NCI-H524 (cell line): ENCODE results near the gene PPOX.

Experiments used
- DNase-seq, 2 experiments: peaks; one replicate each; lab custom pipeline; 2025; lab: John Stamatoyannopoulos, UW

The PPOX gene

GRCh38 chr1:161153682-161154337 lies 12.4 kb upstream of the PPOX start, which contains the start of gene UFC1:
Gene UFC1, plus strand, starts transcription at chr1:161153978. Its CDS starts 20 bp downstream, at chr1:161153998.
- DNase-seq, result peak; percentile 47 to 77

- no peak for DNase-seq
Observed at GRCh38 chr1:161157867-161158266, 8.4 kb upstream of the PPOX start.

GRCh38 chr1:161158316-161159010 lies 7.8 kb upstream of the PPOX start:
- DNase-seq, result no peak

GRCh38 chr1:161159087-161159912 lies 6.9 kb upstream of the PPOX start, which contains the start of gene USP21:
Gene USP21, plus strand, starts transcription at chr1:161159500. Its CDS starts 1,141 bp downstream, at chr1:161160641.
- peak; percentile 74 to 86 for DNase-seq

- DNase-seq, result no peak
Observed at GRCh38 chr1:161159913-161160243, 6.3 kb upstream of the PPOX start.

- DNase-seq, result no peak
Observed at GRCh38 chr1:161160671-161161145, 5.5 kb upstream of the PPOX start.

- DNase-seq, result no peak
Observed at GRCh38 chr1:161161652-161162051, 4.6 kb upstream of the PPOX start.

GRCh38 chr1:161162052-161162451 lies 4.2 kb upstream of the PPOX start:
- DNase-seq, result no peak

- DNase-seq, result no peak
Observed at GRCh38 chr1:161162806-161163205, 3.4 kb upstream of the PPOX start.

- DNase-seq, result no peak
Observed at GRCh38 chr1:161163793-161164192, 2.4 kb upstream of the PPOX start.

GRCh38 chr1:161164901-161165610 lies 1.2 kb upstream of the PPOX start:
- DNase-seq, result no peak

- peak in 1 of 2 experiments; percentile 33 for DNase-seq
Observed at GRCh38 chr1:161166669-161167548, 683 bp downstream of the PPOX start.

GRCh38 chr1:161168906-161169305 lies 2.7 kb downstream of the PPOX start:
- no peak for DNase-seq

- no peak for DNase-seq
Observed at GRCh38 chr1:161171191-161171590, 5.0 kb downstream of the PPOX start.

- DNase-seq, result no peak
Observed at GRCh38 chr1:161171696-161172095, 5.5 kb downstream of the PPOX start.

- no peak for DNase-seq
Observed at GRCh38 chr1:161172349-161172748, 6.1 kb downstream of the PPOX start.

- DNase-seq, result no peak
Observed at GRCh38 chr1:161172776-161173376, 6.7 kb downstream of the PPOX start.

GRCh38 chr1:161173711-161174110 lies 7.5 kb downstream of the PPOX start:
- DNase-seq, result no peak

GRCh38 chr1:161174911-161175310 lies 8.7 kb downstream of the PPOX start:
- no peak for DNase-seq

GRCh38 chr1:161175771-161176453 lies 9.7 kb downstream of the PPOX start:
- DNase-seq, result no peak
